Stromal cell of bone marrow (primary cell): ENCODE measurements around the gene FARS2.

Experiments
- DNase-seq: peaks from one replicate; pipeline ENCODE4 v3.0.0-alpha.2; 2012; ENCODE audit warnings: low read depth

FARS2 gene

DNA sequence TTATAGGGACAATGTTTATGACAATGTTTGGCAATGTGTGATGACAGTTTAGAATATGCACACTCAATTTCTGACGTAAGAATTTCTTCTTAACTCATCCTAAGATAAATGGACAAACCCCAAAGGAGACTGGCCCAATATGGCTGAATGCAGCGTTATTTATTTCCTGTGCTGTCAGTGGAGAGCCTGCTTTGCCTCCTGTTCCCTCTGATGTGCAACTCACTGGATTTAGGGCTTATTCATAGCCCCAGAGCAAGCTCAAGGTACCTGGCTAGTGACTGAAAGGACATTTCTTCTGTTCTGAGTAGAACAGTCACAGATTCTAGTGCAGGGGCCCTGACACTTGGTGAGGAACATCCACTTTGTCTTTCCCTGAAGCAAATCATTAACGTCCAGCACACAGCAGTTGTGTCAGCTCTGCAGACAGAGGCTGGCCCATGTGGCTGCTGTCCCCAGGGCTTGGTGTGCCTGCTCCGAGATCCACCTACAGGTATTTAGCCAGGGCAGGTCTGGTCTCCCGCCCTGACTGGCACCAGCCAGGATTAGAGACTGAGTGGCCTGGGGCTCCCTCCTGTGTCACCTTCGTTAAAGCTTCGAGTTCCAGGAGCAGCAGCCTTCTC, 64.8 kb downstream of the FARS2 start:
- DNase-seq = no peak

DNA sequence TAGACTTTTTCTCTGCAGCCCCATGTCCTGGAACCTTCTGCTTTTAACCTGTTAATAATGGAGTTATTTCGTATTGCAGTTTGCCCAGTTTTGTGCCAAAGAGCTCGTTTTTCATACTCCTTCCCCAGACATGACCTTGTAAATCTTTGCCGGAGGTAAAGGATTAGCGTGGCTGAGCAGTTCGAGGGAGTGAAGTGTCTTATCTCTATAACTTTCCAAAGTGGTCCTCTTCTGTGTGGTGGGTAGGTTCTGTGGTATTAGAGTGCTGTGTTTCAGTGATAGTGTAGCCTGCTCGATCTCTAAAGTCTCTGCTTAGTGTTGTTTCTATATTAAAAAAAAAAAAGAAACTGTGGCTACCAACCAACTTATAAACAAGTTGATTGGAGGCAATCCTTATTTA, 67.5 kb downstream of the FARS2 start:
- DNase-seq = no peak

DNA sequence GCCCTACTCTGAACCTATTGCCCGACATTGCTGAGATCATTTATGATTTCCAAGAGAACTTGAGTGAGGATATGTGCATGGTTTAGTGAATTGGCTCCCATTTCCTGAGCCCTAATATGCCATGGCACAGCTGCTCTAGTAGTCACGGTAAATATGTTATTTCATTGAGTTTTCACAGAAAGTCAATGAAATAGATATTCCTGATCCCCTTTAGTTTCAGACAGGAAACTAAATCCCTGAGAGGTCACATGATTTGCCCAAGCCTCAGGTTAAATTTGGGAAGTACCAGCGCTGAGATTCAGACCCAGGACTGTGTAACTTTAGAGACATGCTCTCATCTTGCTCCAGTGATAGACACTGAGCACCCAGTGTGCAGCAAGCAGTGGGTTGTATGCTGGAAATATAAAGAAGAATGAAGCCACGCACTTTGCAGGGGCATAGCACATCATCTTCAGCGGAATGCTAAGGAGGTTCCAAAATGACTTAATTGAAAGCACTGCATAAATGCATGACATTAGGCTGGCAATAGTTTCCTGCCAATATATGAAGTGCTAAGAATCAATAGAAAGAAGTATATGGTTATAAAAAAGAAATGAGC, 70.6 kb downstream of the FARS2 start:
- DNase-seq = no peak

DNA sequence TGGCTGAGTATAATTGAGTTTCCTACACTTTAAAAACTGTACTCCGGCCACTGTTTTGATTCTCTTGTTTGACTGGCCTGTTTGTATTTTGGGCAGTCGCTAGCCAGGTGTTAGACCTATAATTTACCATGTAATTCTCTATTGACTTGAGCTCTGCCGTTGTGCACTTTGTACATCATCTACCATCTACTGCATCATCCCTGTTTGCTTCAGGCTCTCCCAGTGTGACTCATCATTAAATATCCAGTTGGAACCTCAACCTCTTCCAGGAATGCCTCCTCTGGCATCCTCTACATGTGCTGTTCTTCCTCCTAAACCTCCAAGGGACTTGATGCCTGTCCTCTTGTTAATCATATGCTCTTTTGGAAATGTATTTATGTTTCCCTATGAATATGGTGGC, 72.3 kb downstream of the FARS2 start:
- peak; percentile 41 for DNase-seq

DNA sequence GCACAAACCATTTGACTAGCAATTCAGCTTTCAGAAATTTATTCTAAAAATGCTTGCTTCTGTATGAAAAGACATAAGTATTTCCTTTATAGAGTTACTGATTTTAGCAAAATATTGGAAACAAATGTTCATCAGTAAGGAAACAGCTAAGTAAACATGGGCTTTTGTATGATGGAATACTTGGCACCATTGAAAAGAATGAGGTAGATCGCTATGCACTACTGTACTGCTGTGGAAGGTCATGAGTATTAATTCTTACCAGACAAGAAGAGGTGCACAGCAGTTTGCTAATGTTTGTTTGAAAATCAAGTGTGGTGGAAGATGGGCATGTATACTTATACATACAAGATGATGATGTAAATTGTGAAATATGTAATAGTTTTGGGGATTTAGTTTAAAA, 73.0 kb downstream of the FARS2 start:
- no peak for DNase-seq

DNA sequence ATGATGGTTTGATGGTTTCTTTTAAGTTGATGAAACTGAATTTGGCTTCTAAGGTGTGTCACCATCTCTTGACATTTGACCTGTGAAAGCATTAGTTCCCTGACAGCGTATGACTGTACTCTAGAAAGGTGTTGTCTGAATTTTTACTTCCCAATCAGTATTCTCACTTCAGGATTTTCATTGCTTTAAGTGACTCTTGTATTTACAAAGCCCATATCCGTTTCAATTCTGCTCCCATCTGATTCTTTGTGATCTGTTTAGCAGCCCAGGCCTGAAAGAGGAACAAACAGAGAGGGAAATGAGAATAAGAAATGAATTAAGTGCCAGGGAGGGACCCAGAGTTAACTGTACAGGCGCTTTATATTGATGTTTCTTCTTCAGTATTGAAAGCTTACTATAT, 73.7 kb downstream of the FARS2 start:
- no peak for DNase-seq

DNA sequence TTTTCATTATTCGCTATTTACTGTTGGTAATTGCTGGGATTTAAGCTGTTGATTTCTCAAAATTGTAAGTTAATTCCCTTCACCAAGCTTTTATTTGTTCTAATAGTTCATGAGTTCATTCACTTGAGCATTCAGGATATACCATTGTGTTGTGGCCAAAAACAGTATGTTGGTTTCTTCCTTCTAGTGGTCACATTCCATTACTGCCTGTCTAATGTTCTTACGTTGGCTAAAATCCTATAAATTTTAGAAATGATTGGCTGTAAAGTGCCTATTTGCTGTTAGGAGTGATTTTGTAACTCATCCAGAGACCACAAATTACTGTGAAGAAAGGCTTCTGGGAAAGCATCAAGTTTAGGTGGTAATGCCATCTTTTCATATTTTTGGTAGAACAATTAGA, 76.3 kb downstream of the FARS2 start:
- DNase-seq = no peak

DNA sequence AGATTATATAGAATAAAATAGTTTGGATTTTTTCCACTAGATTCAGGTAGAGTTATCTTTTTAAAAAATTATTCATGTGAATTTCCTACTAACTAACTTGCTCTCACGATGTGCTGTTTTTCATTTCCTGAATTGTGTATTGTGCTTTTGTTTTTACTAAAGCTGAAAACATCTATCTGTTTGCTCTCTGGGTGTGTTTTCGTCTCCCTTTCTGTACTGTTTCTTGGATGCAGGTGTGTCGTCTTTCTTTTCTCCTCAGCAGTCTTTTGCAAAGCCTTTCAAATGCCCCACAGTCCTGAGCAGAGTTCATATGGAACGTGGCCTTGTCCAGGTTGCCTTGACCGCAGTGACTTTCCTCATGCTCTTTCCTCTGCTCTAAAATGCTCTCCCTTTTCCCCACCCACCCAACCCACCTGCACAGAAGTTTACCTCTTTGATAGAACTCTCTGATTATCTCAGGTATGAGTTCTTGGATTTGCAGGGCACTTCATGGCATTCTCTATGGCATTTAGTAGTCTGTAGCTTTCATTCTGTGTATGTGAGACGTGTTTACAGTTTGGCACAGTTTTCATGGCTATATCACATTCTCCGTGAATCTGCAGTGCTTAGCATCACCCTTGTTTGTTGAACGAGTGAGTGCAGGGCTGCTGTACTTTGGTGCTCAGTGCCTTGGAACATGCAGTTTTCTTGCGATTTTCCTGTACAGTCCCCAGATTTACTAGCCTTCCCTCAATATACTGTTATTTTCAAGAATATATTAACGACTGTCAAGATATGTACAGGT, 77.1 kb downstream of the FARS2 start:
- DNase-seq = no peak

DNA sequence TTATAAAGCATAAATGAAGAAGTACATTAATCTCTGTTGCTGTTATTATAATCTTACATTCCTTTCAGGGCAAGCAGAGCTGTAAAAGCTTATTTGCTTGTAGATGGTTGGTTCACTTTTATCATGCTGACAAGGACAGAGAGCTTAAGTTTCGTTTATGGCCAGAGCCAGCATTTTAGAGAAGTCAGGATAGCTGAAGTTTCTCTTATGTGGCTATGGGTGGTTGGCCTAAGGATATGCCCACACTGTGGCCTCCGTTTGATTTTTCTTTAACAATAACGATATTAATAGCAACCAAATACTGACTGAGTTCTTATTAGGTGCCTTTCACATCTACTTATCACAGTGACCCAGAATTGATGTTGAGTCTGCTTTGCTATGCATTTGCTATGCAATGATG, 78.5 kb downstream of the FARS2 start:
- no peak for DNase-seq

DNA sequence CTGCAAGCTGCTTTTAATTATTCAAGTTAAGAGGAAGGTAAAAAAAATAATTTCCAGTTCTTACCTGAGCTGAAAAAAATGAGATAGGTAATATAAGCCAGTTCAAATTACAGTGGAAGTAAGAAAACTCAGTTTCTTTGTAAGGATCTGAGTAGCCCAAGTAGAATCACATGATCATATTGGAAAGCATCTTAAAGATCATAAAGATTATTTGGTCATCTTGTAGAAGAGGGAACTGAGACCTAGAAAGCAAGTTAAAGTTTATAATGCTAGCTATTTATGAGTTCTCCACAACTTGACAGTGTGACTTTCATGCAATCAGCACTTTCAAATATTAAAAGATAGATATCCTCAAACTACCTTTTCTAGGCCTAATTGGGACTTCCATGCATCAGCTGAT, 80.5 kb downstream of the FARS2 start:
- no peak for DNase-seq

DNA sequence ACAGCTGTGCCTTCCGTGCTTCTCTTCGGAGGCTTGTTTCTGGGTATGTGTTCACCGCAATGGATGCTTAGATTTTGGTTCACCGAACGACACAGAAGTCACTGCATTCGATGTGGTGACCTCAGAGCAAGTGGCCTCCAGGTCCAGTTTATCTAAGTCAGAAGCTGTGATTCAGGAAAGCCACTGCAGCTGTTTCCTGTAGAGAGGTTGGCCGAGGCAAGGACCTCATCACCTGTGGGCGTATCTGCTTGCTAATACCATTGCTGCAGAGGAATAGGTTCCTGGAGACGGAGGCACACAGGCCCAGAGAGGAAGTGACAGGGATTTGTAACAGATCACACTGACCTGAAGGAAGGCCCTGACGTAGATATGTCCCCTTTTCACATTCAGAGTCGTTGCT, 82.7 kb downstream of the FARS2 start:
- DNase-seq = no peak

DNA sequence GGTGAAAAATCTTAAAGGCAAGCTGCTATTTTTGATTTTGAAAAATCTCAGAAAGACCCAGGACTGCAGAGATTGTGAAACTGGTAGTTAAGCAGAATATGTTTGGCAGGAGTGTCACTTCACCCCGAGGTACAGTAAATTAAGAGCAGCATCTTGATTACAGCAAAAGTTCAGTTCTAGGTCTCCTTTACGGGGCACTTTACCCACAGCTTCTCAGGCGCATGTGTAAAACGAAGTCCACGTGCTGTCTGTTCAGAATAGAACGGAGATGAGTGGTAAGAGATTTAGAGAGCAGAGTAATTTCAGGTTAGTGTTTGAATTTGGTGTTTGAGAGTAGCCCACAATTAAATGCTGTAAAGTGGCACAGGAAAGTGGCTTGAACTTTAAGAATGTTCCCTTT, 84.0 kb downstream of the FARS2 start:
- no peak for DNase-seq

DNA sequence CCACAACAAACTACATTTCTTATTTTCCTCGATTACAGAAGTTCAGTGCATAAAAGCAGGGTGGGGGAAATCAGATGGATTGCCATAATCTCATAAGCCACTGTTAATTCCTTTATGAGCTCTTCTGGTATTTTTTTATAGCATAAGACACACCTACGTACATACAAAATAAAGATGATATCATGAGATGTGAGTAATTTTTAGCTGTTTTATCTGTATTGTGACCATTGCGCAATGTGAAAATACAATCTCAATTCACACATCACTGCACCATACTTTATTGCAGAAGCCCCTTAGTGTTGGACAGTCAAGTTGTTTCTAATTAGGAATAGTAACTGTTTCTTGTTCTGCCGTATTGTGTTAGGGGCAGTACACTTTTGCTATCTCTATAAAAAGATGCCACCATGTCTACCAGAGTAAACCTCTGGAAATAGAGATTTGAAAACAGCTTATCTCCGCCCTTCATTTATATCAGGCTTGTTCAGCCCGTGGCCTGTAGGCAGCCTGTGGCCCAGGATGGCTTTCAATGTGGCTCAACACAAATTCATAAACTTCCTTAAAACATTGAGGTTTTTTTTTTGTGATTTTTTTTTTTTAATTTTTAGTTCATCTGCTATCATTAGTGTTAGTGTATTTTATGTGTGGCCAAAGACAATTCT, 90.4 kb downstream of the FARS2 start:
- DNase-seq = no peak

DNA sequence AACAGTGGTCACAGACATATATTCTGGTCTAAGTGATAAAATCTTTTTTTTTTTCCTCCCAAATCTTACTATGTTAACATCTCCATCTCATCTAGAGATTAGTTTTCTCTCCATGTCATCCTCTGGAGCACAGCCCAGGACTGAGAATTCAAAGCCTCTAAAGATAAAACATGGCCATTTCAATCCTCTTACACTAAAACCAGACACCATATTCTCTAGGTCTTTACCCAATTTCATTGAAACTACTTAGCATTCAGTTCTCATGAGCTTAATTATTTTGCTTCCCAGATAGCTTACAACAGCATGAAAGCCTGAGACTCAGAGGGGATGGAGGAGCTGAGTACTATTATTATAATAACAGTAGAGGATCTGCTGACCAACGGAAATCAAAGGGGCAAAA, 92.7 kb downstream of the FARS2 start:
- no peak for DNase-seq

DNA sequence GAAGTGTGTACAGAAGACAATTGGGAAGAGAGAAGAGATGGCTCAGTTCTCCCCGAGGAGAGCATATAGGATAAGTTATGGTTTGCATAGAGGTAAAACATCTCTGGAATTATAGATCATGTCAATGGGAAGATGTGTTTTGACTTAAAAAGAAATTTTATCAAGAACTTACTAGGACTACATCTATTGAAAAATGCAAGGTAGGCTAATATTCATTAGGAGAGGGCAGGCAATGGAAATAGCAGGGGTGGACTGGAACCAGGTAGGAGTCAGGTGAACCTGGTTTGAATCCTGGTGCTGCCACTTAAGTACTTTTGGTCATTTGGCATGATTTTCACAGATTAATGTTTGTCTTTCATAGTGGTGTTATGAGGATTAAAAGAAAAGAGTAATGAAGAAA, 96.2 kb downstream of the FARS2 start:
- DNase-seq = no peak

DNA sequence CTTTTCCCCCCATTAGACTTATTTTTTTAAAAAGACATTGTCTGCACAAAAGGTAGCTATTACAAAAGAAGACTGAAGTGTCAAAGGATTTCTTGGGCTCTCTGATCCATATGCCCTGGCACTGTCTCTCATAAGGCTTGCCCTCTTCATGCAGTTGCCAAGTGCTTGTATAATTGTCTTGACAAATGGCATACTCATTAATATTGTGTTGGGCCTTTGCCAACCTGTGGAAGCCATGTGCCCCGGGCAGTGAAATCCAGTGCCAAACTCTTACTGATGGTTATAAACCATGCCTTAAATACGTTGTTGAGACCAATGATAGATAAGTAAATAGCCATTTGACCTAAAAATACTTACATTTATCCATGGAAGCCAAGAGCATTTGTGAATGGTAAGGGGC, 98.1 kb downstream of the FARS2 start:
- DNase-seq = no peak

DNA sequence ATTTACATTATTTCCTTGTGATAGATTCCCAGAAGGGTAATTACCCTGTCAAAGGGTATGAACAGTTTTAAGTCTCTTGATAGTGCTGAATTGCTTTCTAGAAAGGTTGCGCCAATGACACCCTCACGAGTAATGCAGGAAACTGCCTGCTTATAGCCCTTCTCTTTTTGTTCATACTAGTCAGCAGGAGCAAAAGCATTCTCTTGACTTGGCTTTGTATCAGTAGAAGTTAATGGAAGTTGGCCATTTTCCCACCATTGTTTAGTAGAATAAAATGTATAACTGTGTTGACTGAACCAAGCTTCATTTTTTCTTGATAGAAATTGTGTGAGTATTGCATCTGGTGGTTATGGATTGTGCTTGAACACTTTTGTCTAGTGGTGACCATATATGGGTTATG, 100.1 kb downstream of the FARS2 start:
- no peak for DNase-seq

DNA sequence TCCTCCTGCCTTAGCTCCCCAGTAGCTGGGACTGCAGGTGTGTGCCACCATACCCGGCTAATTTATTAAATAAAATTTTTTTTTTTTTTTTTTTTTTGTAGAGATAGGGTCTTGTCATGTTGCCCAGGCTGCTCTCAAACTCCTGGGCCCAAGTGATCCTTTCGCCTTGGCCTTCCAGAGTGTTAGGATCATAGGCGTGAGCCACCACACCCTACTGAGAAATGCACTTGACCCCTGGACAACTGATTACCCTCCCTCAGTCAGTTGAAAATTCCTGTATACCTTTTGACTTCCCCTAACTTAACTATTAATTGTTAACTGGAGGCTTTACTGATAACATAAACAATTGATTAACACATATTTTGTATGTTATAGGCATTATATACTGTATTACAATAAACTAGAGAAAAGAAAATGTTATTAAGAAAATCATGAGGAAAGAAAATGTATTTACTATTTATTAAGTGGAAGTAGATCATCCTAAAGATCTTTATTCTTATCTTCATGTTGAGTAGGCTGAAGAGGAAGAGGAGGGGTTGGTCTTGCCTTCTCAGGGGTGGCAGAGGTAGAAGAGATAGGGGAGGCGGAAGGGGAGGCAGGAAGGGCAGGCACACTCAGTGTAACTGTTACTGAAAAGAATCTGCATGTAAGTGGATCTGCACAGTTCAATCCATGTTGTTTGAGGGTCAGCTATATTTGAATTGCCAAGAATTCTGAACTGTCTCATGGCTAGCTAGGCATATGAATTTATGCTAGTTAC, 104.3 kb downstream of the FARS2 start:
- DNase-seq = no peak

DNA sequence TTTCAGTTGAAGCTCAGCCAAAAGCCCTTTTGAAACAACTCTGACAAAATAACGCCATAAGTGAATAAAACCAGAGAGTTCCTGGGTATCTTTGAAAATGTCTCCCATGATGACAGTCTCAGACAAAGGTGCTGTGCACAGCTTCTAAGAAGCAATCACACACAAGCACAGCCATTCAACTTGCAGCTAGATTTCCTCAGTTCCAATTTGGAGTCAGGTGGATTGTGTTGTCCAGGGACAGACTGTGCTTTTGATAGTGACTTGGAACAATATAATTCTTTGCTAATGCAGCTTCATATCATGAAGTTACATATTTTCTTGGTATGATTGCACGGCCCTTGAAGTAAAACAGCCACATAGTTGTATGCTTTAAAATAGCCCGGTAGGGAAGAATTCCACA, 105.6 kb downstream of the FARS2 start:
- no peak for DNase-seq

DNA sequence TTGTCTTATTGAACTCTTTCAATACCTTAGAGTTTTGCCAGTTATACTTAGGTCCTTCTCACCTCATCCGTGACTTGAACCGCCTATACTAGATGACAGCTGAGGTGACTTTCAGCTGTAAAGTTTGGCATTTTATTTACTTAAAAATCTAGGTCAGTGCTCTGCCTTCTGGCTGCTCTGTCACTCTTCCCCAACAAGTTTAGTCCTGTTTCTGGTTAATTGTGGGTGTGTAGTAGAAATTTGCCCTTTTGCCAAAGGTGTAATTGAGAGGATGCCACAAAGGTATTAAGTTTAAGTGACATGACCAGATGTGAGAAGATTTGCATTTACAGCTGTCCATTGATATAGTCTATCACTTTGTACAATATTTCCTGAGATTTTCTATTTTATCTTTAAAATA, 106.2 kb downstream of the FARS2 start:
- DNase-seq = no peak

DNA sequence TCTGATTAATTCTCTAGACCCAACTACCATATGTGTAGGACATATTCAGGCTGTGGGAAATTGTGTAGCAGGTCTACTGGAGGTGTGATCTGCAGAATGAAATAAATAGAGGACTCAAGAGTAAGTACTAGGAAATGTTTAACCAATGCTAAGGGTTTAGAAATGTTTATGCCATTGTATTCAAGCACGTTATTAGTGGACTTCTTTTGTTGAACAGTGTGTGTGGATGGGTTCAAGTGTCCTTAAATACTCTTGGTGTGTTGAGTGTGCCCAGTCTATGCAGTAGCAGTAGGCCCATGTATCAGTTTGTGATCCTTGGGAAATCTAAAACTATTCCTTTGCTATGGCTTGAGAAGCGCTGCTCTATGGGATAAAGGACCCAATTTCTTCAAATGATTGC, 112.1 kb downstream of the FARS2 start:
- no peak for DNase-seq

DNA sequence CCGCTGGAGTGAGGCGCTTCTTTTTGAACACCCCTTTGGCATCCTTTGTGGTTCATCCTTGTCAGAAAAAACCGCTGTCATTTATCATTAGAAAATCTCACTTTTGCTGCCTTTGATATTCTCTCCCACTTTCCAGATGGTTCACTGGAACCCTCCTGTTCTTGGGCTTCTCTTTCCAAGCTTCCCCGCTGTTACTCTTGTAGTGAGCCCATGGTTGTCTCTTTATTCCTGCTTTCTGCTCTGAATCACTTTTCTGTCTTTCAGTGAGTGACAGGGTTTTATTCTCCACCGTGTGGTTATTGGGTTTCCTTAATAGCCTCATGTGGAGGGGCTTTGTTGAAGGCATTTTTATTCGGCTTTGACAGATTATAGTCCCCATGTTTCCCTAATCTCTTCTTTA, 117.0 kb downstream of the FARS2 start:
- no peak for DNase-seq
